ENCODE results near the gene ABI3BP.

ABI3BP gene

DNA sequence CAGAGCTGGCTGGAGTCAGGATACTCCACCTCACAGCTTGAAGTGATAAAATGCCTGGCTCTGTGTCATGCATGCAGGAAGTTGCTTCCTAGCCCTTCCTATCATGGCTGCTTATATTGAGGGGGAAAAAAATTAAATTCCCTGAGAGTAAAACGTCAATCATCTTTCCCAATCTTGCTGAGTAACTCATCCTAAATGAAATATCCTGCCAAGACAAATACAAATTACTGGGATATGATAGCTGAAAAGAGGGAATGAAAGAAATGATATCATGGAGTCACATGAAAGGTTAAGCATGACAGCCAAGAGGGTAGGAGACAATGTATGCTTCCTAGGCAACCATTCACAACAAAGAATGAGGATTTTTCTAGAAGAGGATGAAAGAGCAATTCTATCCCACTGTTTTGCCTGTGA, 110.6 kb downstream of the ABI3BP start:
- no peak for DNase-seq (ENCODE audit: low read depth)

DNA sequence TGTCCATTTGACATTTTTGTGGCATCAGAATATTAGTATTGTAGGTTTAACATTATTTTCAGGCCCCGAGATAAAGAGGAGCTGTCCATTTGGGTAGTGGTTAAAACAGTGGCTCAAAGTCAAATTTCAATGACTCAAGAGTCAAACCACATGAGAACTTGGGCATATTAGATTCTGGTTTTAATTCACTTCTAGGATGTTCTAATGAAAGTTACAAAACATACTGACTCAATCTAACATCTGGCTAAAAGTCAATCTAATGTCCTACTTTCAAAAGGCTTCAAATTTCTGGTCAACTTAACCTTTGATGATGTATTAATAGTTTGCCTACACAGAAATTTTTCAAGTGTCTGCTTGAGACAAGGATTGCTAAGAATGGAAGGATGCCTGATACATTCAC, 112.4 kb downstream of the ABI3BP start:
- no peak for DNase-seq (ENCODE audit: low read depth)

DNA sequence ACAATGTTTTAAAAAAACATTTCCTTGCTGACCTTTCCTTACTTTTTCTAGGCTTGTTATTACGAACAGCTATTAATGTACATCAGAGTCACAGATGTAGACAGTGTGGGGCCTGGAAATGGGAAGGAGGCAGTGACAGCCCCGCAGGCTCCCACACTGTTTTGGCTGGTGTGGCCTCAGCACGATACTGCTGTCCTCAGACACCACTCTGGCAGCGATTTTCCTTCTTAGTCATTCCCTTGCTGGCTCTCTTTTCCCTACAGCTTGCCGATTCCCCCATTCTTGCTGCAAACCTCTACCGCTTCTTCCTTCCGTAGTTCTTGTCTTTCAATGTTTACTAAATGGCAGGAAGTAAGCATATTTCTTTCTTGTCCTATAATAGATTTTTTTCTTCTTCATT, 113.1 kb downstream of the ABI3BP start:
- no peak for DNase-seq (ENCODE audit: low read depth)

DNA sequence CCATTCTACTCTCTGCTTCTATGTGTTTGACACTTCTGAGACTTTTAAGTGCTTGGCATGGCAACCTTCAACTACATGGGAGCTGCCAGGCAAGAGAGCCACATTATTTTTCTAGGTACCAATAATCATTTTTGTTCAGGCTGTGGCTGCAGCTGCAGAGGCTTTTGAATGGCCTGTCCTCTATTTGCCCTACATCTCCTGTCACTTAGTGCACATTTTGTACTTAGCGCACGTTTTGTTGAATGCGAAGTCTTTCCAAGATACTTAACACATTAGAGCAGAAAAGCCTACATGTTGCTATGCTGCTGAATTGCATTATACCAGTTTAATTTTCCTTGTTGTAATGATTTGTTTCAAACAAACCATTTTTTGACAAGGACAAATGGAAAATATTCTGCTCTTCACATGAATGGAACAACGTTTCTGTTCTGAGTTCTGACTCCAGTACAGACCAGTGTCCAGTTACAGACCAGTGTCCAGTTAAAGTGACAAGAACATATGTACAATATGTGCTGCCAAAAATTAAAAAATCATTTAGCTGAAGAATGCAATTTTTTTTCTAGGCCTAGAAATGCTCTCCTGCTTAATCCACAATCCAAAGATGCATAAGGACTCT, 113.9 kb downstream of the ABI3BP start:
- no peak for DNase-seq (ENCODE audit: low read depth)

DNA sequence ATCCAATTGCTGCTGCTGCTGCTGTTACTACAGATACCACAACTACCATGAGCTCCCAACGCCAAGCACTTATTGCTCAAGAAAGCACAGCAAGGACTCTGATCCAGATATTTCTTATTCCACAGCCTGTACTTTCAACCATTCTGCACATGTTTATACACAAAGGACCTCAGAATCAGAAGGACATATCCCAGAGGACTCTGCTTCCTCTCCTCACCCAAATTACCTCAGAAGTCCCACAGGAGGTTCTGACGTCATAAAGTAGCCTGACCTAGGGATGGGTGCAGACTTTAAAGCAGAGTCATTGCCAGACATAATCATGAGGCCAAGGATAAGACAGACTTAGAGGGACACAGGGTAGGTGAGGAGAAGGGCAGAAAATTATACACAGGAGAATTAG, 115.9 kb downstream of the ABI3BP start:
- no peak for DNase-seq (ENCODE audit: low read depth)

DNA sequence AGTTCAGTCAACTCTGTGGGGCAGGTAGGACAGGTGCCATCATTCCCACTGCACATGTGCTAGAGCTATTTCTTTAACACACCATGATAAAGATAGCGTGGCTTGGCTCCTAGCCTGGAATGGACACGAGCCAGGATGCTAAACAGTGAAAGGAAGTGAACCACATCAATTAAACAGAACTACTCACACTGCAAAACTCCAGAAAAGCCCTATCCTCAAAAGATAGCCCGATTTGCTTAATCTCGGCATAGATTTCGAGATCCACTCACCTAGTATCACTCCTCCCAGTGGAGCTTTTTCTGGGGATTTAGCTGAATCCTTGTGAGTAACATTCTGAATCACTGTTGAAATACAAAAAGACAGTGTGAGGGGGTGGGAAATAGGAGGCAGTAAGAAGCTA, 118.0 kb downstream of the ABI3BP start:
- no peak for DNase-seq (ENCODE audit: low read depth)

DNA sequence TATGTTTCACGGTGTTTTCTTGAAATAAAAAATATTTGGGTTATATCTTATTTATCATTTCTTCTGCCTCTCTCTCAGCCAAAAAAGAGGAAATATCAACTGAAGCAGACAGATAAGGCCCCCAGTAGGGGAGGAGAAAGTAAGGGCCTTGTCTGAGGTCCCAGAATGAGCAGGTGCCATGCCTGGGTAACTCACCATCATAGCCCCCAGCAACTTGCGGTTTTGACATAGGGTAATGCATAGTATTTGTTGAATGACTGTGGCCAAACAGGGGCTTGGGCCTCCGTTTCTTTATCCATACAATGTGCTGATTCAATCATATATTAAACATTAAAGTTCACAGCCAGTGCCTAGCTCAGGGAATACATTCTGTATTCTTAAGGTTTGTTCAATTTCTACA, 119.6 kb downstream of the ABI3BP start:
- no peak for DNase-seq (ENCODE audit: low read depth)

DNA sequence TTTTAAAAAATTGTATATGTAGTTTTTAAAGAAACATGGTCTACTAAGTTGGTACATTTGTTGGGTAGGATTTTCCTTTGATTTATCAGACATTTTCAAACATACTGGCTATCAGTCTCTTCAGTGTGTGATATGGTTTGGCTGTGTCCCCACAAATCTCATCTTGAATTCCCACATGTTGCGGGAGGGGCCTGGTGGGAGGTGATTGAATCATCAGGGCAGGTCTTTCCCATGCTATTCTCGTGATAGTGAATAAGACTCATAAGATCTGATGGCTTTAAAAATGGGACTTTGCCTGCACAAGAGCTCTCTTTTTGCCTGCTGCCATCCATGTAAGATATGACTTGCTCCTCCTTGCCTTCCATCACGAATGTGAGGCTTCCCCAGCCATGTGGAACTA, 121.9 kb downstream of the ABI3BP start:
- no peak for DNase-seq (ENCODE audit: low read depth)

DNA sequence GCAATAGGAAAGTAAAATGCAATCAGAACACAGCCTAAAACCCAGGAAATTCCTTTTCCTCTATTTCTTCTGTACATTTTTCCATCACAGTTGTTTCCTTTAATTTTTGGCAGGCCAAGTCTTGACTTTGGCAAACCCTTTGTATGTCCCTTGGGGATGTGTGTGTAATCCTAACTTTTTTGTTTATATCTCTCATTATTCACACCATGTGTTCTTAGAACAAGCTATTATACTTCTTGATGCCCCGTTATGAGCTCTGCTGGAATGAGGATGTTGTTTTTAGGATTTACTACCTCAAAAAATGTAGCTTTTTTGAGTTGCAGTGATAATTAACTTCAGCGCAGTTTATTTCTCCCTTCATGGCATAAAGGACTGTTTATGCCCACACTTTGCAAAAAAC, 123.4 kb downstream of the ABI3BP start:
- no peak for DNase-seq (ENCODE audit: low read depth)

DNA sequence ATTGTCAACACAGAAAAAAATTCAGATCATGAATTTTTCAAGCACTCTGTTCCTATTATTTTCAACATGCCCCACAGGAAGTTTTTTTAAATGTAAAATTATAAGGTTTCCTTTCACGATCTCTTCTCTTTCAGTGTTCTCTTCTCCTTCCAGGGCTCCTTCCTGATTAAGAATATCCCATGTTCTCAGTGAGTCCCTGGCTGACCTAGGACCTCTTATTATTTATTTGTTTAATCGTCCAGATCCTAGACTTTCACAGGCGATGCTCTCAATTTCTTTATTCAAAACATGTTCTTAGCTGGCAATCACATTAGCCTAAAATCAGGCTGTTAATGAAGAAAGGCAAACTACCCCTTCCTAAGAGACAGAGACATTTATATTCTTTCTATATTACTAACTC, 124.3 kb downstream of the ABI3BP start:
- no peak for DNase-seq (ENCODE audit: low read depth)

DNA sequence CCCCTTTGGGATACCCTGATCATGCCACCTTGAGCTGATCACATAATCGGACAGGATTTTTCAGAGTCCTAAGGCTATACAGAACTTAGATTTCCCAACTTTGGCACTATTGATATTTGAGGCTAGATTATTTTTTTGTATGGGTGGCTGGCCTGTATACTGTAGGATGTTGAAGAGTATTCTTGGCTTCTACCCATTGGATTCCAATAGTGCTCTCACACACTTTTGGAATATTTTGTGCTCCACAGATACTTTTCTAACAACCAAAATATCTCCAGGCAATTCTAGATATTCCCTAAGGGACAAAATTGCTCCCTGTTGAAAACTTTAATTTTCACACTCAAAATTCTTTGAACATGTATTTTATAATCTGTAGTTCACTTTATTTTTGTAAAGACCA, 125.1 kb downstream of the ABI3BP start:
- no peak for DNase-seq (ENCODE audit: low read depth)

DNA sequence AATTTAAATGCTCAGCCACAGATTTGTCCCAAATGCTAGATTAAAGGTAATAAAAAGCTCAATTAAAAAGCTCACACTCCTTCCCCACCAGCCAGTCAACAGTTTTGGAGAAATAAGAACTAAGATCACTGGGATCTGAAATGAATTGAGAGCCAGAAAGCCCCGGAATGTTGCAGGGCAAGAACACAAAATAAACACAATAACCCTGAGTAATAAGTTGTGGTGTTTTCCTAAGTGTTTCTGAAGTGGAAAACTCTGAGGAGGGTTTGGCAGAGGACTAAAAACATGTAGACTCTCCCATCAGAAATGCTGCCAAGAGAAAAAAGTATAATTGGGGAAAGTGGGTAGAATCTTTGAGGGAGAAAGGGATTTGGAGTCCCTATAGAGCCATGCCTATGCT, 127.8 kb downstream of the ABI3BP start:
- no peak for DNase-seq (ENCODE audit: low read depth)

DNA sequence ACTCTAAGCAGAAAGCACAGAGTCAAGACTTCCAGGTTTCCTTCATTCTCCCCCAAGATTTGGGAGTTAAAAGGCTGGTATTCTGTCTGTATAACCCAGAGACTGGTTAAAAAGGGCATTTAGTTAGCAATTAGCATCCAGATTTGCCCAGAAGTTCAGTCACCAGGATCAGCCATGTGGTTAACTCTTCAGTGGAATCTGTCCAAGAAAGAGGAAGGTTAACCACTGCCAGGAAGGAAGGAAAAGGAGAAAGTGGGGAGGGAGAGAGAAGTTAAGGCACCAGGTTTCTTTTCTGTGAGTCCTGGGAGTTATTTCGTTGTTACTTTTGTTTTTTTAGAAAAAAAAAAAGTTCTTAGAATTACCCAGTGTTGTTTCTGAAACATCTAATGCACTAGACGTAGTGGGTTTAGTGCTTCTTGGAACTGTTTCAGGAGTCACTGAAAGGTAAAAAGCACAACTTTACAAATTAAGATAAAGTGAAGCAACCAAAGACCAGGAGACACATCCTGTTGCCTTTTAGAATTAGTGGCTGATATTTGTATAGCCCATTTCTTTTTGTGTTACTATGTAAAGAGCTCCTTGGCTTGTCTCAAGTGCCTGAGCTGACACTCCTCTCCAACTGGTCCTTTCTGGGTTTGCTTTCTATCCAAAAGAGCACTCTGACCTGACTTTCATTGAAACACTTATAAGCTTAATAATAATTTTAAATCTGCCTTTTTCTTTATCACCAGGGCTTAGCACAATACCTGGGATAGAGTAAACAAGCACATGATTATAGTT, 128.6 kb downstream of the ABI3BP start:
- no peak for DNase-seq (ENCODE audit: low read depth)

DNA sequence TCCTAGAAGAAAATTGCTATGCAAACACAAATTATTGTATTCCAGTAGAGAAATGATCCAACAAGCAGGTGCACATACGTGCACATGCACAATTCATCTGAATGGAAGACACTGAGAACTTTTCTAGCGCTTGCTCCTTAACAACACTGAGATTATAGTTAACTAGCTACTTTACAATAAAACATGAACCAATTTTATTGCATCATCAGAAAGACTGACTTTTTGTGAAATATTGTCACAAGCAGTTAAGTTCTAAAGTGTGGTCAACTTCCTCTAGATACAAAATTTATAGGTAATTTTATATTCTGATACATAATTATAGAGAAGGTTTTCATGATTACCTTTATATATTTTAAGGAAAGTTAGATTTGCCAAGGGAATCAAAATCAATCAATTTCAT, 135.4 kb downstream of the ABI3BP start:
- DNase-seq (ENCODE audit: low read depth), result no peak

DNA sequence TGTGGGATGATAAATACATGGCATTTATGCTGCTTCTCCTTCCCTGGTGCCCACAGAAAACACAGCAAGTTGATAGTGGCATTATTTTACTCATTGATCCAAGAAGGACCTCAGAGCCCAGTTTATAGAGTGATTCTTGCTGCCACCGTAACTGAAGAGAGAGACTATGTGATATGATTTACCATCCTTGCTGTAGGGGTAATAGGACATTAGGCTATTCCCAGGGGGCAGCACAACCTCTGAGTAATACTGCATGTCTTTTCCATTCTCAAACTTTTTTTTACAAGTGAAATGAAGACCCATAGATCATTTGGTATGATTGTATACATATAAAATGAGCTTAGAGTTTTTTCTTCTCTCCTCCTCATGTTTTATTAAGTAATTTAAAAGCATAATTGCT, 136.4 kb downstream of the ABI3BP start:
- no peak for DNase-seq (ENCODE audit: low read depth)

DNA sequence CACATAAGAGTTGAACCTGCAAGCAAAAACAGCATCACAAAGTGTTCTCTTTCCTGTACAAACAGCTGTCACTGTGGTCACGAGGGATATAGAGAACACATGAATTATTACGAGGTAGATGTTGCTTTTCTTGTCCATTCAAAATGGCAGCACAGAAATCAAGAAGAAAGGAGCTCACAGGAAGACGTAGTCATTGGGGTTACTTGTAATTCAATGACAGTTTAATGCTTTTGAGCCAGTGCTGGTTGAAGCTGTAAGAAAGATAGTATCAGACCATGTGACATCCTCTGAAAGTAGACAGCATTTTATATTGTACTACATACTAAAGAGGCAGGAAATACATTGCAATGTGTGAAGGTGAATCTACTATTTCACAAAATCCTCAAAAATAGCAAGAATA, 140.4 kb downstream of the ABI3BP start:
- DNase-seq (ENCODE audit: low read depth), result no peak

DNA sequence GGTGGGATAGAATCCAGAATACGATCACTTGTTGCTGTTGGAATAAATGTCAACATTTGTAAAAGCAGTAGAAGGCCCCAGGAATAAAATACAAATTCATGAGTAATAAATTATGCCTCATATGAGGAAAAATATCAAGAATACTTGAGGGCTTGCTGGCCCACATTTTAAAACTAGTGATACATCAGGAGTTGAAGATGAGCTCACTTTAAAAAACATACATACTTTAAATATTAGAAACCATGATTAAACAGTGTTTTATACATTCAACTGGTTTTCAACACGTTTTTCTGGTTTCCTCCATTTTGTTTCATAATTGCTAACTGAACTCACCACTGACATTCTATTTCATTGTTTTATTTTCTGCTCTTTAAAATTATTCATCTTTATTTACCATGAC, 142.5 kb downstream of the ABI3BP start:
- DNase-seq (ENCODE audit: low read depth), result no peak

DNA sequence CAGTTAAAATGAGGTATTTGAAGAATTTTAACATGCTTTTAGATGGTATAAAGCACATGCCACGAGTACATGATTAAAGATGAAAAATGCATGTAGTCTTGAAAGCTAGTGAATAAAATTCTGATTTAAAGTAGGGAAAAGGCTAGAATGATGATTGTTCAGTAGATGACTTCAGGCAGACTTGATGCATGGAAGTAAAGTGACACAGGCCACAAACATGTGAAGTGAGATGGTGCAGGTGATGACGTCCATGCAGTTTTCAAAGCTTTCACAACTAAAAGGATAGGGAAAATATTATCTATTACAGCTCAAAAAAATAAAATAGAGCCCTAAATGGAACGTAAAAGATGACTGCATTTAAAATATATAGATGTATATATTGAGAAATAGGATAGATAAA, 143.1 kb downstream of the ABI3BP start:
- DNase-seq (ENCODE audit: low read depth), result no peak

DNA sequence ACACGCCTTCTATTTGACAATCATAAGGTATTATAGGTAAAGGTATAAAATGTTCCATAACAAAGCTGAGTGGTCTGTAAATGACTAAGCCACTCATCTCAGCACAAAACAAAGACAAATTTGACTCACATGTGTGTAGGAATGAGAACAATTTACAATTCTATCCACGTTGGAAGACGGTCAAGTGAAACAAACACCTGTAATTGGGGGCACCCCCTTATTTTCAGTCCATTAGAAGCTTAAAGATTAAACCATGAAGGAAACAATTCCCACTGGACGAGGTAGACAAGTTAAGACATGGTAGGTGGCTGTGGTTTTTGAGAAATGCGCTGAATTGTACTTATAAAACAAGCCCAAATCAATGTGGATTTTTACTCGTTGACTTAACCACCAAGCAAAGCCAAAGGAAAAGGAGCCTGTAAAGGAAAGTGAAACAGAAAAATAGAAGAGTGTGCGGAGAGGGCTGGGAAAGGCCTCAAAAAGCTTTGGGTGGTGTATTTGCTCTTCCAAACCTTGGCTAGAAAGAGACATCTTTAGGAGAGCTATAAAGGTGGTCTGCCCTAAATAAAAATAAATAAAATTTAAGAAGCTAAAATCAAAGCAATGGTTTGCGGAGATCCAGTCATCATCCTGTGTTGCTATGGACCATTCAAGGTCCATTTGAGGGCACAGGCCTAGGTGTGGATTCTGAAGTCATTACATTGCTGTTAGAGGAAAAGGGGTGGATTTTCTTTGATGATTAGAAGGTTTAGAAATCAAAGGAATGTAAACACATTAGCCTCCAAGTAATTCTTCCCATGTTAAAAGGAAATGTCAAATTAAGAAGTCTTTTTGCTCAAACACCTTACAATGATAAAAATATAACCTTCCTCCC, 148.9 kb downstream of the ABI3BP start:
- DNase-seq (ENCODE audit: low read depth), result no peak

DNA sequence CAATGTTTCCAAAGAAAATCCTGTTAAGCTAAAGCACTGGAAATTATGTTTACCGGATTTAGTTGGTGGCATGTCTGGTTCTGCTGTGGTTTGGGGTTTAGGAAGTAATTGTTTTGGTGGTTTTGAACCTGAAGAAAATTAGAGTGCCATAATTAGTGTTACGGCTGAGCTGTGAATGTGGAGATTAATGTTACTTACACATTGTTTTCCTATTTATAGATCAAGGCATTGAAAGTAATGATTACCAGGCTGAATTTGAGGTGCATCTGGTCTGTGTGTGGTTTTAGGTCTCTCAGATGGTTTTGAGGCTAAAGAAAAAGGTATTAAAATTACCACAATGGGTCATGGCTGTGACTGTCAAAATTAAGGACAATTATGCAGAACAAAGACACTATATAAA, 155.1 kb downstream of the ABI3BP start:
- no peak for DNase-seq (ENCODE audit: low read depth)

DNA sequence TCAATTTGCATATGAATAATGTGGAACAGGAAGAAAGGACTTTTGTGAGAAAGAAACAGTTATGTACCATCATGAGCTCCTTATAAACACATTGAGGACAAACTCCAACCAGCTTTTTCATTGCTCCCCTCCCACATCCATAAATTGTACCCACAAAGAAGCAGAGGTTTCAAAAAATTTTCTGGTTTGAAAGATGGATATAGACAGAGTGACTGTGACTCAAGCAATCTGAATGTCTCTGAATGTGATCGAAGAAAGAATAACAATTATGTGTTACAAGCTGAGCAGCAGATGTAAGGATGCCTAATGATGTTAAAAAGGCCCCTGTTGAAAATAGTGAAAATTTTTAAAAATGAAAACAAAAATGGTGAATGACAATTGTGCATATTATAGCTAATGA, 156.6 kb downstream of the ABI3BP start:
- no peak for DNase-seq (ENCODE audit: low read depth)

DNA sequence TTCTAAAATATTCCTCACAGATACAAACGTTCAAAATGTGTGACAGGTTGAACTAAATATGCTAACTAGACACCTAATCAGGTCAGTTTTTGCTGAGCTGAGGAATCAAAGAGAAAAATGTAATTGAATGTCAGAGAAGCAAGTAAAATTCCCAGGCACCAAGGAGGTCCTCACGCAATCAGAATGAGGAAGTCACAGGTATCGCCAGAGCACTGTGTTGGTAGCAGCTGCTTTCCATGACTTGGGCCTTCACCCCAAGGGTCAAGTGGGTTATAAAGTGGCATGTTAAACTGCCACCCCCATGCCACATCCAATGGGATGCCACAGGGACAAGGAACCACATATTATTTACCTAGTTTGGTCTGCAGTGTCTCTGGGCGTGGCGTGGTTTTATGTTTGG, 158.9 kb downstream of the ABI3BP start:
- no peak for DNase-seq (ENCODE audit: low read depth)

DNA sequence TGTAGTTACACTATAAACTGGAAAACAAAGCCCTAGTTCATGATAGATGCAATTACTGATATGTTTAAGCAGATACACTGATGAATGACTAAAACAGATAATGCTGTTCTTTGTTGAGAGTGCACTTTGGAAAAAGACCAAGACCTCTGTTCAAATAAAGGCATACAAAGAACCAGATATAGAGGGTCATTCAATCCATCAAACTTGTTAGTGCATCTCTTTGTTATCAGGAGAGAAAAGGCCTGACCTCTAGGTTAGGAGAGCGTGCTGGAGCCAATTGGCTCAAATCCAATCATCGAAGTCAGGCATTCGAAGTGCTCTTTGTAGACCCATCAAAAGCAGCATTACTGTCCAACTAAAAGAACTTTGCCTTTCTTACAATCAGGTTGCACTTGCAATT, 159.7 kb downstream of the ABI3BP start:
- no peak for DNase-seq (ENCODE audit: low read depth)

All from activated gamma-delta T cell treated with anti-CD3 and anti-CD28 coated beads, Interleukin-2, amount 50 U/mL, for 16 hours (primary cell).